GM12878 (cell line): ENCODE results near the gene NPTN. TPM values are rescaled to one million over a fixed set of nuclear protein-coding genes. Genes with fewer than 3 reads are reported as not detected.

Experiments used
- ATAC-seq: fragments of 200-7000 bp; cut with Tn5 transposase; 3 replicates; pipeline ENCODE4 v1.9.1; 2020; ENCODE audit warnings: mild to moderate bottlenecking, moderate library complexity
- BruUV-seq: library from RNA; stranded (reverse); fragments of 400-500 nt; replicated peaks from 2 replicates; lab custom pipeline; 2021; lab: Mats Ljungman, UMichigan
- CTCF ChIA-PET: fragments of 300-600 bp; sonication (Branson Sonifier 250); formaldehyde crosslinking; extraction: SDS; loops from one replicate; lab custom pipeline; 2021; ENCODE audit warnings: inconsistent platforms; lab: Yijun Ruan, JAX
- POLR2A ChIA-PET: fragments of 350-600 bp; formaldehyde crosslinking; extraction: SDS; loops from one replicate; lab custom pipeline; 2021; ENCODE audit warnings: inconsistent platforms; lab: Charles Lee
- RAD21 ChIA-PET: fragments of 300-600 bp; sonication (Branson Sonifier 250); formaldehyde crosslinking; loops from one replicate; lab custom pipeline; 2023; ENCODE audit warnings: antibody characterized with exemption; ENCODE audit not compliant: unreplicated experiment; lab: Charles Lee
- SMC1A ChIA-PET: fragments of 300-600 bp; sonication (Branson Sonifier 250); formaldehyde crosslinking; loops from one replicate; lab custom pipeline; 2023; ENCODE audit not compliant: unreplicated experiment, uncharacterized antibody; lab: Charles Lee
- DNase-seq: peaks from one replicate; pipeline ENCODE4 v3.0.0-alpha.2; 2011; ENCODE audit warnings: low read depth, low spot score
- FAIRE-seq: peaks from 3 replicates; lab custom pipeline; 2011; peaks lifted over from hg19 to GRCh38; lab: Jason Lieb, UNC
- H2AFZ ChIP-seq: 2 replicates; pipeline ENCODE4 v1.6.0; 2011; ENCODE audit warnings: low read depth, low read length, control low read depth; ENCODE audit not compliant: control insufficient read depth
- H3K27ac ChIP-seq: 2 replicates; pipeline ENCODE4 v1.5.1; 2011; ENCODE audit warnings: control low read depth; ENCODE audit not compliant: control insufficient read depth, insufficient read depth
- H3K27me3 ChIP-seq, 2 experiments: replicated peaks in 1 of 2; 2 replicates each; pipeline versions ENCODE4 v1.6.0 to v1.6.1; 2011; ENCODE audit warnings: low read length in 1 of 2; ENCODE audit not compliant: control insufficient read depth in 2 of 2, insufficient read depth in 2 of 2
- H3K36me3 ChIP-seq, 2 experiments: 2 replicates each; pipeline ENCODE4 v1.5.1; 2011; ENCODE audit warnings: low read length in 1 of 2; ENCODE audit not compliant: control insufficient read depth in 2 of 2, insufficient read depth in 2 of 2
- H3K4me1 ChIP-seq: 2 replicates; pipeline ENCODE4 v1.6.1; 2011; ENCODE audit warnings: mild to moderate bottlenecking, low read length, moderate library complexity, mixed read lengths; ENCODE audit not compliant: control insufficient read depth, insufficient read depth
- H3K4me2 ChIP-seq: 2 replicates; pipeline ENCODE4 v1.6.0; 2011; ENCODE audit warnings: control low read depth; ENCODE audit not compliant: control insufficient read depth, insufficient read depth
- H3K4me3 ChIP-seq: fragments of 200-600 bp; sonication (generic); 2 replicates; pipeline ENCODE4 v1.5.1; 2016
- H3K79me2 ChIP-seq: 2 replicates; pipeline ENCODE4 v1.6.0; 2011; ENCODE audit warnings: low read length; ENCODE audit not compliant: control insufficient read depth, insufficient read depth
- H3K9ac ChIP-seq: 2 replicates; pipeline ENCODE4 v1.8.0; 2011; ENCODE audit warnings: low read length, control low read depth, mixed read lengths; ENCODE audit not compliant: control insufficient read depth, insufficient read depth
- H3K9me3 ChIP-seq: replicated peaks from 3 replicates; pipeline ENCODE4 v1.5.1; 2011; ENCODE audit warnings: mild to moderate bottlenecking, low read length; ENCODE audit not compliant: control insufficient read depth, insufficient read depth
- H4K20me1 ChIP-seq: 2 replicates; pipeline ENCODE4 v1.6.0; 2011; ENCODE audit not compliant: control insufficient read depth, insufficient read depth
- ATF7 ChIP-seq: fragments of 450-650 bp; IDR thresholded peaks from 2 replicates; pipeline ENCODE4 v1.6.1; 2016; ENCODE audit warnings: low read depth, mild to moderate bottlenecking
- BCL11A ChIP-seq: IDR thresholded peaks from 2 replicates; pipeline ENCODE4 v1.6.1; 2011; ENCODE audit warnings: low read depth, low read length
- CREM ChIP-seq: IDR thresholded peaks from 2 replicates; pipeline ENCODE4 v1.6.1; 2014; ENCODE audit warnings: antibody characterized with exemption, low read depth
- CUX1 ChIP-seq: IDR thresholded peaks from 2 replicates; pipeline ENCODE4 v1.6.1; 2012; ENCODE audit warnings: improper control_type of control experiment, low read depth, low read length; ENCODE audit not compliant: insufficient replicate concordance
- FOXK2 ChIP-seq: fragments of 450-650 bp; IDR thresholded peaks from 2 replicates; pipeline ENCODE4 v1.6.1; 2017; ENCODE audit warnings: mild to moderate bottlenecking, moderate library complexity
- KAT2A ChIP-seq: conservative IDR thresholded peaks from 2 replicates; pipeline ENCODE4 v1.6.1; 2011; ENCODE audit warnings: low read depth, low read length; ENCODE audit not compliant: control insufficient read depth
- MTA2 ChIP-seq: fragments of 450-650 bp; IDR thresholded peaks from 2 replicates; pipeline ENCODE4 v1.6.1; 2016; ENCODE audit warnings: low read depth, mild to moderate bottlenecking, moderate library complexity
- PML ChIP-seq: IDR thresholded peaks from 2 replicates; pipeline ENCODE4 v1.6.1; 2012; ENCODE audit warnings: low read length, inconsistent platforms
- RAD51 ChIP-seq: fragments of 450-650 bp; IDR thresholded peaks from 2 replicates; pipeline ENCODE4 v1.6.1; 2016; ENCODE audit warnings: moderate library complexity, mild to moderate bottlenecking, inconsistent platforms
- RUNX3 ChIP-seq: IDR thresholded peaks from 2 replicates; pipeline ENCODE4 v1.6.1; 2012; ENCODE audit warnings: low read length, inconsistent platforms
- TARDBP ChIP-seq: IDR thresholded peaks from 2 replicates; pipeline ENCODE4 v1.6.1; 2016; ENCODE audit warnings: borderline replicate concordance
- USF1 ChIP-seq: IDR thresholded peaks from 2 replicates; pipeline ENCODE4 v1.6.1; 2011; ENCODE audit warnings: borderline replicate concordance, low read depth, mild to moderate bottlenecking, moderate library complexity, mixed read lengths, low read length; ENCODE audit not compliant: insufficient read depth; ENCODE audit errors: extremely low read length
- WRNIP1 ChIP-seq: IDR thresholded peaks from 2 replicates; pipeline ENCODE4 v1.6.1; 2011; ENCODE audit warnings: low read depth, low read length, improper control_type of control experiment, borderline replicate concordance
- WGBS: methylation state at CpG from one replicate; pipeline ENCODE4 v1.1.6; 2016; ENCODE audit warnings: low lambda C conversion rate; ENCODE audit not compliant: insufficient replicate concordance, insufficient coverage; ENCODE audit errors: missing lambda C conversion rate; 5-methylcytosine and 5-hydroxymethylcytosine counted together
- in situ Hi-C: fragments of 300-500 bp; cut with MboI; formaldehyde crosslinking; loops from 9 replicates; pipeline ENCODE4 v1.14.3; 2018; ENCODE audit warnings: mixed read lengths
- intact Hi-C: fragments of 100-400 bp; cut with micrococcal nuclease; formaldehyde crosslinking; loops from one replicate; pipeline ENCODE4 v1.14.2; 2022; ENCODE audit not compliant: unreplicated experiment
- polyA plus RNA-seq, 11 experiments: library from polyadenylated mRNA; depleted of rRNA in 4 of 11; unstranded in 6 of 11; stranded (reverse) in 5 of 11; fragments of >200 nt; fragmentation: Nextera tagmentation in 4 of 11; fragmentation: Illumina TruSeq in 1 of 11; extraction: Ambion mirVana in 4 of 11; extraction: Trizol in 1 of 11; gene quantifications; 1 replicate in 1 of 11; 2 replicates in 10 of 11; pipeline versions ENCODE4 v1.2.1 to v1.2.3, GENCODE V29; 2011 to 2016; ENCODE audit warnings: inconsistent platforms in 2 of 11, missing spikeins in 2 of 11, low read depth in 1 of 11
- total RNA-seq, 4 experiments: library from RNA; depleted of rRNA in 3 of 4; stranded (reverse); fragments of >200 nt in 3 of 4; fragmentation: Illumina TruSeq in 1 of 4; extraction: Trizol in 1 of 4; gene quantifications; 2 replicates each; pipeline versions ENCODE4 v1.2.1 to v1.2.3, GENCODE V29; 2013 to 2021

NPTN gene
- total and polyA plus RNA-seq, 10 of the 15 experiments (the other 5 are each of a cell fraction or from before 2014, with no cell fraction given): 17.8 to 79.1 (median 41.7) TPM

- no peaks in the 10 kb centered on the region for H3K79me2 ChIP-seq
- no peaks in the 10 kb centered on the region for H3K9me3 ChIP-seq
- DNase-seq (no peak), FAIRE-seq (no peak), ATAC-seq (no peak)
- H3K36me3 ChIP-seq: peaks cover 9 to 29% of the 10 kb centered on the region in 2 experiments
- H2AFZ ChIP-seq: no peak overlapping the region
- BruUV-seq: no TSS peak
- RAD21 ChIA-PET: no interaction called here
- no peaks in the 10 kb centered on the region; the same call in 1 of the 2 replicates for H4K20me1 ChIP-seq
- in situ Hi-C loops (no loop called here), intact Hi-C loops (no loop called here)
- POLR2A ChIA-PET: interaction anchor here (0.6 kb wide), 1 partner anchor 1795 kb away, joined by 3 read pairs; no protein-coding TSS in a partner anchor
- H3K9ac ChIP-seq: no peak overlapping the region
- no peaks in the 10 kb centered on the region for H3K4me1 ChIP-seq
- H3K4me3 ChIP-seq: no peak overlapping the region
- H3K27me3 ChIP-seq: no peaks in the 10 kb centered on the region
- H3K27ac ChIP-seq: no peak overlapping the region
- CTCF ChIA-PET: interaction anchor here (1.2 to 8.6 kb wide), 2 partner anchors 66 to 107 kb away, joined by 3 to 250 read pairs; partner anchors contain the start of gene NPTN
- WGBS: 87% methylated on average over 1 of the region's 1 CpG
- H3K4me2 ChIP-seq: no peak overlapping the region
- SMC1A ChIA-PET: no interaction called here
- TF ChIP-seq USF1 (no peak), CREM (no peak), BCL11A (no peak), RAD51 (no peak), KAT2A (no peak), RUNX3 (no peak), ATF7 (no peak), MTA2 (no peak), CUX1 (no peak), FOXK2 (no peak), PML (no peak), TARDBP (no peak), WRNIP1 (no peak)
These were observed 66.2 kb downstream of the NPTN start for GRCh38 chr15:73567020-73567419.
